ENCODE measurements around the gene BPHL.
"Not testable (repeated sequence)": the region's sequence is repeated elsewhere in the genome, so short reads cannot be mapped to it uniquely, and the experiment has no call there.

The BPHL gene

DNA sequence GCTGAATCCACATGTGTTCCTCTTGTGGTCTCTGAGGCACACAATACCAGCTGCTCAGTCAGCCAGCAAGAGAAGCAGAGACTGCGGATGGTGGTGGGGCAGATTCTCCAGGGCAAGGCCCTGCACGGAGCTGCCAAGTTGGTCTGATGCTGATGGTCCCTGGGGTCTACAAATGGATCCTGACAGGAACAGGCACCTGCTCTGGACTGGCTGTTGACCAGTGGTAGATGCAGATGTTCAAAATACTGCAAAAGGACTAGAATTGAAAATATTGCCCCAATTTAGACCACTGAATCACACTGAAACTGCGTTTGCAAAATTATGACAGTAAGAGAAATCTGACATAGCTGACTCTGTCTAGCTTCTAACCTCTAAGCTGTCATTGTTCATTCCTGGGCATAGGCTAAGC, 68.5 kb downstream of the BPHL start:
- no peak for DNase-seq

DNA sequence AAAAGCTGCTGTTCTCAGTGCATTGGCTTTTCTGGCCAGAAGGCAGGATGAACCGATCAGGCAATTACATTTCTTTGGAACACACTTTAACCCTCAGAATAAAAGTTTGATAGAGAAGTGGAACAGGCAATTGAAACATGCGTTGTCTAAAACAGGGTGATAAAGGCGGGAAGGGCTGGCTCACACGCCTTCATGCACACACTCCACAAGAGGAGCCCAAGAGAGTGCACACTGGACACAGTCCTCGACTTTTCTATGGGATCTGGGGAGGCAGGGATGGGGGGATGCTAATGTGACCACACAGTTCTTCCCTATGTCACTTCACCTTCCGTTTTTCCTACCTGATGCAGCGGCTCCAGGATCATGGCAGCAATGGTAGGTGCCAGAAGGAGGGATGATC, 69.8 kb downstream of the BPHL start:
- no peak for DNase-seq

DNA sequence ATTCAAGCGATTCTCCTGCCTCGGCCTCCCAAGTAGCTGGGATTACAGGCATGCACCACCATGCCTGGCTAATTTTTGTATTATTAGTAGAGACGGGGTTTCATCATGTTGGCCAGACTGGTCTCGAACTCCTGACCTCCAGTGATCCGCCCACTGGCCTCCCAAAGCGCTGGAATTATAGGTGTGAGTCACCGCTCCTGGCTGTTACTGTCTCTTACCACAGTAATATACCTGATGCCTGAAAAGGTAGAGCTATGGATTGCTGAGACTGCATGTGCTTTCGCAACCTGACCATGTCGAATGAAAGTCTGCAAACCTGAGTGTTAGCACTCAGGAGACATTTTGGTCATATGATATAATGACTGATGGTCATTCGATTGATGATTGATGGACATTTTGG, 70.7 kb downstream of the BPHL start:
- DNase-seq = not testable (repeated sequence)

DNA sequence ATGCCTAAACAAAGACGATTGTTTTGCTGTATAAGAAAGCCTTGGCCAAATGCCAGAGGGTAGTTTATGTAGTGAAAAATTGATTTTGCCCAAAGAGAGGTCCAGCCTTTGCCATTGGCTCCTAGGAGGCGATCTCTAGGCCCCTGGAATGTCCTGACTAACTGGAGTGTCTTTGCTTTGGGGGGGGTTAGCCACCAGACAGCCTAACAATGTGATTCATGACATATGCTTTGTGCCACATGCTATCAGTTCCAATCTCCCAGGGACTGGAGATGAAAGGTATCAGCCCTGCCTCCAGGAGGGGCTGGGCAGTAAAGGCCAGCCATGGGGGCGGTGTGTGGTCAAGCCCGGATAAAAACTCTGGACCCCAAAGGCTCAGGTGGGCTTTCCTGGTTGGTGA, 71.5 kb downstream of the BPHL start:
- DNase-seq = no peak

DNA sequence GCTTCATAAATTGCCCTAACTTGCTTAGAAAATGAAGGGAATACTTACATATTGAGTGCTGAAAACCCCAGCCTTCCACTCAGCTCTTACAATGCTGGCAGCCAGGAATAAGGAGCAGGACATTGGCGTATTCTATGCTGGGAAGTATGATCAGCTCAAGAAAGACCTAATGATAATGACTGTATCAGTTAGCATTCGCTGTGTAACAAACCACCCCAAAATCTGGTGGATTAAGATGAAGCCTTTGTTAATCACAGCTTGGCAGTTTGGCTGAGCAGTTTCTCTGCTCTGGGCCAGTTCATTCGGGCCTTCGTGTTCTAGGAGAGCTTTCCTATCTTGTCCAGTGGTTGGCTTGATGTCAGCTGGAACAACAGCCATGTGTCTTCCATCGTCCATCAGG, 72.3 kb downstream of the BPHL start:
- no peak for DNase-seq

DNA sequence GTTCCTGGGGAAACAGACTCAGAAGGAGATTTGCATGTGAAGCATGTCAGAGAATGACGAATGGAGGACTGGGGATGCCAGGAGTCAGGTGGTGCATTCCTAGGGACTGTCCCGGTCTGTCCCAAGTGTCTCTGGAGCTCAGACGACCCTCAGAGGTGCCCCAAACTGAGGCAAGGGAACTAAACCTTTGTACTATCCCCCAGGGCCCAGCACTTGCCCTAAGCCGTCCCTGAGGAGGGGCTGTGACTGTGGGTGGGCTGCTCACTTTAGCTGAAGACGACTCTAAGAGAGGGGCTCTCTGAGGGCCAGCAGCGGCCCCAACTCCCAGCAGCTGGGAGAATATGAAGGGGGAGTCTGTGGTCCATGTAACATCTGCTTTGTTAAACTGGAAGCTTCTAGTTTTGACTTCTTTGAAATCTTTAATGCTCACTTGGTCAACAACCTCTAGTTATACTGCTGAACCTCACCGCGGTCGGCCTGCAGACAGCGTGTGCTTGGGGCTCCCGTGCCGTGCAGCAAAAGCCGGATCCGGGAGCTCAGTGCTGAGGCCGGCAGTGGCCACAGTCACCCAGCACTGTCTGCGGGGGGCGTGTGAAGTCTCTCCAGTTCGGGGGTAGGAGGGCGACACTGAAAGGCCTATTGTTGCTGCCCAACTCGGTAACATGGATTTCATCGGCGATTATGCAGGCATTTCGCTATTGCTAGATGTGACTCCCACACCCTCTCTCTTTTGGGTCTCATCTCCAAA, 74.8 kb downstream of the BPHL start:
- no peak for DNase-seq

DNA sequence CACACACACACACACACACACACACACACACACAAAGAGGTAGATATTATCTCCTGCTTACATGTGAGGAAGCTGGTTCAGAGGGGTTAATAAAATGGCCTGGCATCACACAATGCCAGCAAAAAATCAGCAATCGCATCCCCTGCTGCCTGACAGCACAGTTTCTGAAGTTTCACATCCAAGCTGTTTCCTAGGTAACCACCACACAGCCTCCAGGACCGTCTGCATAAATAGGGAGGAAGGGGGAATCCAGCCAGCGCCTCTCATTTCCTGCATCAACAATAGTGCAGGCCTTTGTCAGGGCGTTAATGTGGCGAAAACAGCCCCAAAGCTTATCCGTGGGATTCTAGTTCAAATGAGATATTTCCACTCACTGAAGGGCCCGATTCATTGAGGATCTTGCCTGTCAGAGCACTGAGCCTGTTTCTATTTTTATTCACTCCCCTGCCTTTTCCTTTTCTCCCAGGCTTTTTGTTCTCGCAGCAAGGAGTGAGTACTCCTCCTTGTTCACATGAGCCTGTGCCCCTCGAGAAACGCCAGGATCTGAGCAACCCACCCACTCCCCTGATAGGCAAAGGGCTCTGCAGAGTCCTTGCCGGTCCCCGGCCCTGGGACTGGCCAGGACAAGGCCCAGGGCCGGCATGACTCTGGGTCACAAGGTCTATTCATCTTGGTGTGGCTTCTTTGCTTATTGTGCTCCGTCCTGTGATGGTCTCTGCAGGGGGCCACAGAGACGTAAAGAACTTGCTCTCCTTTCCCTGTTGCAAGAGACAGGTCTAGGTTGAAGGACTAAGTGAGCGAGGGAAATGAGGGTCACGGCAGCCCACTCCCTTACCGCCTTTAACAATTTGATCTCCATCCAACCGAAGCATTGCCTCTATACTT, 76.3 kb downstream of the BPHL start:
- DNase-seq = no peak

DNA sequence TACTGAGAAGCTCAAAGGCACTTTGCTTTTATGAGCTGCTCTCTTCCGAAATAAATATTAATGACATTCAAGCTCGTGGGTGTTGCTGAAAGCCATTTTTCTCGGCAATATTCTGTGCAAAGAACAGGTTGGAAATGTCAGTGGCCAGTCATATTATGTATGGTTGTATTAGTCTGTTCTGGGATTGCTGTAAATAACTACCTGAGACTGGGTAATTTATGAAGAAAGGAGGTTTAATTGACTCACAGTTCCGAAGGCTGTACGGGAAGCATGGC, 76.8 kb downstream of the BPHL start:
- DNase-seq = no peak

DNA sequence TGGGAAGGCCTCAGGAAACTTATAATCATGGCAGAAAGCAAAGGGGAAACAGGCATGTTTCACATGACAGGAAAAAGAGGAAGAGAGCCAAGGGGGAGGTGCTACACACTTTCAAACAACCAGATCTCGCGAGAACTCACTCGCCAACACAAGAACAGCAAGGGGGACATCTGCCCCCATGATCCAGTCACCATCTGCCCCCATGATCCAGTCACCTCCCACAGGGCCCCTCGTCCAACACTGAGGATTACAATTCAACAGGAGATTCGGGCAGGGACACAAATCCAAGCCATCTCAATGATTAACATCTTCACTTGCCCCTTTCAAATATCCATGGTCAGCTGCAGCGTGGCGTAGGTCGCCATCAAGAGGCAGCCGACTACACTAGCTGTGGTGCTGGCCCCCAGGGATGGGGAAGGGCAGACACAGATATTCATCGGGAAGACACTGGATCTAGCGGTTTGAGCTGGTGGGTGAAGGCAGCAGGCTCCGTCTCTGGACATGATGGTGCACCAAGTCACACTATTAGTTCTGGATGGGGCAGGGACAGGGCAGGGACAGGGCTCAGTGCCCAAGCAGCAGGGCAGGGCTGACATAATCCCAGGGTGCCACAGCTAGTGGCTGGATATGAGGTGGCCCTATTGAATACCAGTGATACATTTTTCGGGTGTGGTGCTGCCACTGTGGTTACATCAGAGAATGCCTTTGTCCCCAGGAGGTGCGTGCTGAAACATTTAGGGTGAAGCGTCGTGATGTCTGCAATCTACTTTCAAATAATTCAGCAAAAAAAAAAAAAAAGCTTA, 77.4 kb downstream of the BPHL start:
- DNase-seq = no peak

DNA sequence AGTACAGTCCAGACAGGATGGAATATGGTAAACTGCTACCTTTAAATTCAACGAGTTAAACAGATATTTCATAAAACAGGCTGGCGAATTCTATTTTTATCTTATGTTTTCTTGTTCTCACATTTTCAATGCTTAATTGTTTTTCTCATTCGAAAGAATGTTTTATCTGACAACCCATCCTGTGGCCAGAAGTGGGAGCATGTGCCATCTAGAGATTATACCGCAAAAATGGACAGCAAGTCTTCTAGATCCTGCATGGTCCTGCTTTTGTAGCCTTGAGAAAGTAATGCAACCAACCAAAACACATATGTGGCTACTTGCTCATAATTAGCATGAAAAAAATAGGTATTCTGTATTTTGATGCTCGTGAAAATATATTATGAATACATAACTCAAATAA, 78.3 kb downstream of the BPHL start:
- no peak for DNase-seq

DNA sequence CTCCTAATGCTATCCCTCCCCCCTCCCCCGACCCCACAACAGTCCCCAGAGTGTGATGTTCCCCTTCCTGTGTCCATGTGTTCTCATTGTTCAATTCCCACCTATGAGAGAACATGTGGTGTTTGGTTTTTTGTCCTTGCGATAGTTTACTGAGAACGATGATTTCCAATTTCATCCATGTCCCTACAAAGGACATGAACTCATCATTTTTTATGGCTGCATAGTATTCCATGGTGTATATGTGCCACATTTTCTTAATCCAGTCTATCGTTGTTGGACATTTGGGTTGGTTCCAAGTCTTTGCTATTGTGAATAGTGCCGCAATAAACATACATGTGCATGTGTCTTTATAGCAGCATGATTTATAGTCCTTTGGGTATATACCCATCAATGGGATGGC, 79.2 kb downstream of the BPHL start:
- DNase-seq = not testable (repeated sequence)

DNA sequence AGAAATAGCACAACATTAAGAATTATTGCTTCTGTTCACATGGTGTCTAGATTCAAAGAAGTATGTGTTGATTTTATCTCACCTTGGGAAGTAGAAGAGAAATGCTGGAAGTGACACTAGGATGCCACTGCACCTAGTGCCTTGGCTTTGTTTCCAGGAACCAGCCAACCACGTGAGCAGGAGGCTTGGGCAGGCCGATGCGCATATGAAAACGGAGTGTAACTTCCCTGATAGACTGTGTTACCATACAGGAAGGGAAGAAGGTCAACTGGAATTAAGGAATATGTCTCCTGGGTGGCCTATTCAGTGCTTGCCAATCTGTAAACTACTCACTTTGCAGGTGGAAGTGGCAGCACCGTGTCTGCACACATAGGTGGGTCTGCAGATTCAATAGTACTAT, 80.9 kb downstream of the BPHL start:
- no peak for DNase-seq

DNA sequence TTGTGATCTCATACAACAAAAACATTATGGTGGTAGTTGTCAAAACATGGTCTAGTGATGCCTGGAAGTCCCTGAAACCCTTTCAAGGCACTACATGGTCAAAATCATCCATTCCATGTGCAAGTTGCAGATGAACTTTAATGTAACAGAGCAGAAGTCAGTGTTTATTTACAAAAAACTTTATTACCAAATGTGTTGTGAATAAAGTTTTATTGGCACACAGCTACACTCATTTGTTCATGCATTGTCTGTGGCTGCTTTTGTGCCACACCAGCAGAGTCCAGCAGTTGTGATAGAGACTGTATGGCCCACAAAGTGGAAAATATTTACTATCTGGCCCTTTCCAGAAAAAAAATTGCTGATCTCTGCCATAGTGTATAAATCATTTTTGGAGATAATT, 82.2 kb downstream of the BPHL start:
- DNase-seq = no peak

DNA sequence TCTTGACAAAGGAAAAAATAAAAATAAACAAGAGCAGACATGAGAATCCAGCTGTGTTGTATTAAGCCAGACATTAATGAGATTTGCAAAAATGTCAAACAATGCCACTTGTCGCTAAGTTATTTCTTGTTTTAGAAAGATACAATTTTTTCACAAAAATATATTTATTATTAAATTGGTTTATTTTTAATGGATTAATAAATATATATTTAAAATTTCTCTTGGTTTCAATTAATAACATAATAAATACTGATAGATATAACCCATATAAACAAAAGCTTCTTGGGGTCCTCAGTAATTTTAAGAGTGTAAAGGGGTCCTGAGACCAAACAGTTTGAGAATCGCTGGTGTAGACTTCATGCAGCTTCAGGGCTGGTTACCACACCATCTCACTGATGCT, 82.9 kb downstream of the BPHL start:
- no peak for DNase-seq
